GM18511 (cell line): ENCODE data around the gene NSMCE3.

ENCODE experiments used
- ATAC-seq: cut with Tn5 transposase; IDR thresholded peaks from one replicate; pipeline ENCODE4 v1.9.1; 2021; ENCODE audit warnings: mild to moderate bottlenecking, moderate library complexity; ENCODE audit not compliant: unreplicated experiment

NSMCE3 gene

DNA sequence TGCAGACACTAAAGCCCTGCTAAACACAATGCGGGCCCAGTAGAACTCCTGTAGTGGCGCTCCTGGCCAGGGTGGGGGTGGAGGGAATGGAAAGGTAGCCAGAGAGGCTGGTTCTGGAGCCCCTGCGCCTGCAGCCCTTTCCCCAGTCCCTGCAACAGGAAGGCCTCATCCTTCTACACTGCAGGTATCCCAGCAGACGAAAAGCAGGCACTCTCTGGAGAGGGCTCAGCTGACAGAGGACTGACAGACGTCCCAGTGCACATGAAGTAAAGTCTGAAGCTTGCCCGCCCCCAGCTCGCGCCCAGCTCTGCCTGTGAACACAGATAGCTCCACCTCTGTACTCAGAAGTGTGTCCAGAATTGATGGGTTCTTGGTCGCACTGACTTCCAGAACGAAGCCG lies 46.0 kb downstream of the NSMCE3 start:
- ATAC-seq = no peak

DNA sequence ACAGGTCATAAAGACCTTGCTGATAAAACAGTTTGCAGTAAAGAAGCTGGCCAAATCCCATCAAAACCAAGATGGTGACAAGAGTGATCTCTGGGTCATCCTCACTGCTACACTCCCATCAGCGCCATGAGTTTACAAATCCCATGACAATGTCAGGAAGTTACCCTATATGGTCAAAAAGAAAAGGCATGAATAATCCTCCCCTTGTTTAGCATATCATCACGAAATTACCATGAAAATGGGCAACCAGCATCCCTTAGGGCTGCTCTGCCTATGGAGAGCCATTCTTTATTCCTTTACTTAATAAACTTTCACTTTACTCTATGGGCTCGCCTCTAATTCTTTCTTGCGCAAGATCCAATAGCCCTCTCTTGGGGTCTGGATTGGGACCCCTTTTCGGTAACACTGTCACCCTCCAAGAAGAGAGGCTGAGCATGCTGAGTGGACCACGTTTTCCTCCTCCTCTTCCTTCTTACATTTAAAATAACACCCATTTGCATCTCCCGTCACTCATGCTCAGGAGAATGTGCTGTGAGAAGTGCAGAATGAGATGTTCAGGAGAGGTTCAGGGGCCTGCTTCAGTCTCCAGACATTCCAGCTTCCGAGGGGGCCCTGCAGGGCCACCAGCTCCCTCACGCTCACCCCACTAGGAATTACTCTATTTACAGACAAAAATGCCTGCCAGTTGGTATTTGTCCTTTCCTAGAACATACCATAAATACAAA lies 47.3 kb downstream of the NSMCE3 start:
- ATAC-seq = no peak

DNA sequence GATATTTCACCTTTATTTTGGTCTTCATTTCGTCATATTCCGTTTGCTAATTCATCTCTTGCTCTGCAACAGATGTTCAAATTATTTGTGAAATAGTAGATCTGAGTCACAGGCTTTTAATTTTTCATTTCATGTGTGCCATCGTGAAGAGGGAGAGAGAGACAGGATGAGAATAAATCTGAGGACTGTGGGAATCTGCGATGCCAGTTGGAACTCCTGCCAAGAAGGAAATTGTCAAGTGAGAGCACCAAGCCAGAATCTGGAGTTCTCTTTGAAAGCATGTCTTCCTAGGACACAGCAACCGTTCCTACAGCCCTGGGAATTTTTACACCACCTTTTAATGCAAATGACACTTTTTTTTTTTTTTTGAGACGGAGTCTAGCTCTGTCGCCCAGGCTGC lies 48.8 kb downstream of the NSMCE3 start:
- no peak for ATAC-seq

DNA sequence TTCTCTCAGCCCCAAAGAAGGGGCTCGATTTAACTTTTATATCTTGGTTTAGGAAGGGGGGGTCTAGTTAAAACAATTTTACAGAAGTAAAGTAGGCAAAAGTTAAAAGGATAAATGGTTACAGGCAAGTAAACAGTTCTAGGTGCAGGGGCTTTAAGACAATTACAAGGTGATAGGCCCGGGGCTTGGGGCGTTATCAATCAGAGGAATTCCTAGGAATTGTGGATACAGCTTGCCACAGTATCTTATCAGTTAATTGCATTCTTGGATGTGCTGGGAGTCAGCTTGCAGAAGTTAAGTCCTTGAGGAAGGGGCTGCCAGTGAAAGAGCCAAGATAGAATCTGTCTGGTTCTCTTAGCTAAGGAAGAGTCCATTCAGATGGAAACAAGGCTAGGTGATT lies 52.7 kb downstream of the NSMCE3 start:
- ATAC-seq = no peak
